ENCODE data around the gene HADHB.

The HADHB gene

GRCh38 chr2:26237868-26238267 is 6.9 kb upstream of the HADHB start:
- Histone ChIP-seq H3K36me3 (peaks cover 60 to 78% (median 69%) of the 10 kb centered on the region in 11 experiments), H3K9ac (no peak overlapping the region), H3K4me1 (peaks cover 9 to 42% (median 21%) of the 10 kb centered on the region in 10 experiments; a peak in 19 of 20 replicates), H3K4me2 (no peak overlapping the region), H3K9me3 (replicated peaks in 1 of 11) (no peaks in the 10 kb centered on the region), H3K4me3 (no peak overlapping the region), H4K20me1 (peaks cover 0 to 55% (median 35%) of the 10 kb centered on the region in 11 experiments; a peak in 18 of 22 replicates), H3K27ac (no peak overlapping the region), H3K27me3 (no peaks in the 10 kb centered on the region)
- no peak for TF ChIP-seq Cebpa-rat (IDR thresholded peaks at IDR 0.05)

- H3K9me3 ChIP-seq (replicated peaks in 1 of 11): no peaks in the 10 kb centered on the region
- H3K4me2 ChIP-seq: no peak overlapping the region
- no peaks in the 10 kb centered on the region for H3K27me3 ChIP-seq
- H3K9ac ChIP-seq: no peak overlapping the region
- no peak overlapping the region for H3K27ac ChIP-seq
- H3K4me3 ChIP-seq: no peak overlapping the region
- peak in 4 of 11 experiments; percentile 20 to 50 (median 44); a peak in 2 of 22 replicates for TF ChIP-seq Cebpa-rat (IDR thresholded peaks at IDR 0.05)
- peaks cover 0 to 52% (median 35%) of the 10 kb centered on the region in 11 experiments; a peak in 18 of 22 replicates for H4K20me1 ChIP-seq
- H3K36me3 ChIP-seq: peaks cover 55 to 73% (median 63%) of the 10 kb centered on the region in 11 experiments
- peaks cover 13 to 47% (median 25%) of the 10 kb centered on the region in 10 experiments; a peak in 19 of 20 replicates for H3K4me1 ChIP-seq
Measured at GRCh38 chr2:26238311-26238958, 6.3 kb upstream of the HADHB start.

DNA sequence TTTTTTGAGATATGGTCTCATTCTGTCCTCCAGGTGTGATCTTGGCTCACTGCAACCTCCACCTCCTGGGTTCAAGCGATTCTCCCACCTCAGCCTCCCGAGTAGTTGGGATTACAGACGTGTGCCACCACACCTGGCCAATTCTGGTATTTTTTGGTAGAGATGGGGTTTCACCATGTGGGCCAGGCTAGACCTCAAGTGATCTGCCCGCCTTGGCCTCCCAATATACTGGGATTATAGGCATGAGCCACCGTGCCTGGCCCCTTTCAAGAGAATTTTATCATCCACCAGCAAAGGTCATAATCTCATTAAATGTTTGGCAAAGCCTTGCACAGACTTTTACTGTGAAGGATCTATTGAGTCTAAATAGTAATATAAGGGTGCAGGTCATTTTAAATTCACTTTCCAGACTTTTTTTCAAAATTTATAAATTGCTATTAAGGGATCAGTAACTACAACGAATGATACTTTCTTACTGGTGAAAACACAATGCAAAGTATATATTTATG is 2.8 kb upstream of the HADHB start:
- Histone ChIP-seq H3K4me2 (peak overlapping the region; percentile 25 to 93 (median 84); a peak in 21 of 22 replicates), H3K9ac (peak overlapping the region in 3 of 11 experiments; percentile 93 to 96 (median 96); a peak in 5 of 22 replicates), H3K27ac (no peak overlapping the region), H3K4me1 (peaks cover 29 to 63% (median 41%) of the 10 kb centered on the region in 10 experiments), H3K27me3 (no peaks in the 10 kb centered on the region), H3K4me3 (peak overlapping the region in 3 of 10 experiments; percentile 79 to 96 (median 92); a peak in 4 of 20 replicates), H3K9me3 (replicated peaks in 1 of 11) (no peaks in the 10 kb centered on the region), H4K20me1 (peaks cover 15 to 68% (median 50%) of the 10 kb centered on the region in 11 experiments; a peak in 20 of 22 replicates), H3K36me3 (peaks cover 19 to 37% (median 29%) of the 10 kb centered on the region in 11 experiments)
- no peak for TF ChIP-seq Cebpa-rat (IDR thresholded peaks at IDR 0.05)

DNA sequence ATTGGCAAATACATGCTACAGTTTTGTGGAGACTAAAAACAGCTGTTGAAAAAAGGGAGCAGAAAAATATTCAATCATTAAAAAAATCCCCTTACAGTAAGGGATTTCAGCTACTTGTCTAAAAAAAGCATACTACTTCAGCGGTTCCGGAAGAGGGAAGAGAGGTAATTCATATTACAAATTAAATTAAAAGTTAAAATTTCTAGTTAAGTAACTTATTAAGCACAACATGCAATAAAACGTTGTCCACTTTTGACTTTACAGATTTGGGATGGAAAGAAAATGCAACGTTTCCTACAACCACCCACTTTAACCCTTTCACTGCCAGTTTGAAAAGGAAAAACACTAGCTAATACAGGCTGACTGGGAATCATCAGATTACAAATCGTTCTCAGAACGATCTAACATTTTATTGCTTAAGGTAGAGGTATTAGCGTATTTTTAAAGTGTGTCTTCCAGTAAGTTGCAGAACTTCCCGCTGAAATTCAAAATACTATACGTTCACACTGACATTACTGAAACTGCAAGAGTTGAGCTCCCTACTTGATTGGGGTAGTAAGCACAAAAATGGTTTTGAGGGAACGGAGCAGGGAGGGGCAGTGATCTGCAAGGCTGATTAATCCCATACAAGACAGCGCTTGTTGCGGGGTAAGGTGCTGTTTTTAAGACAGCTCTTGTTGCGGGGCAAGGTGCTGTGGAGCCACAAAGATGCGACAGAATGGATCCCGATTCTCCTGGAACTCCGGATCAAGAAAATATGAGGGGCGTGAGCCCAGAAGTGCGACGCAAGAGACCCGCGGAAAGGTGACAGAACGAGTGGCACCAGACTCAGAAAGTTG is 1.1 kb upstream of the HADHB start:
- Histone ChIP-seq H3K27me3 (no peaks in the 10 kb centered on the region), H3K4me1 (peaks cover 31 to 65% (median 44%) of the 10 kb centered on the region in 10 experiments), H3K9ac (peak overlapping the region; percentile 90 to 98 (median 95)), H3K27ac (peak overlapping the region; percentile 94 to 99 (median 97)), H3K4me3 (peak overlapping the region; percentile 72 to 97 (median 92)), H3K4me2 (peak overlapping the region; percentile 77 to 93 (median 84)), H3K36me3 (peaks cover 2 to 20% (median 12%) of the 10 kb centered on the region in 11 experiments; a peak in 21 of 22 replicates), H3K9me3 (replicated peaks in 1 of 11) (no peaks in the 10 kb centered on the region), H4K20me1 (peaks cover 16 to 73% (median 56%) of the 10 kb centered on the region in 11 experiments; a peak in 20 of 22 replicates)
- no peak for TF ChIP-seq Cebpa-rat (IDR thresholded peaks at IDR 0.05)

DNA sequence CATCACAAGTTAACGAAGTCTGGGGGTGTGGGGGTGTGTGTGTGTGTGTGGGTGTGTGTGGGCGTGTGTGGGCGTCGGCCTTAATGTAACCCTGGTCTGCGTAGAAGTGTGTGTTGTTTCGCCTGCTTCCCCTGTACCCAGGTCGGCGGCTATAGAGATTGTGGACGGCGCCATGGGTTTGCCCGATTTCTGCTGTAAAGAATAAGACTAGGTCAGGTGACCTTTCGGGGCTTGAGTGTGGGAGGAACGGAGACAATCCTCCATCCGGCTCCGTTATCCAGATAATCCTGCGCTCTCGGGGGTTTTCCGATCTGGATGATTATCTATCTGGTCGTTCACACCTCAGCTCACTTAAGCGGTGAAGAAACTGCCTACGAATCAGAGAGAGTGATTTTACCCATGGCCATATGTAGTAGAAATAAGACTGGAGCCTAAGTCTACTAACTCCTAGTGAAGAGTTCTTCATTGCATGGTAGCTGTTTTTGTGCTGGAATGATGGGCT is 543 bp downstream of the HADHB start:
- Histone ChIP-seq H3K27ac (peak overlapping the region; percentile 94 to 99 (median 97)), H3K9me3 (replicated peaks in 1 of 11) (no peaks in the 10 kb centered on the region), H3K4me1 (peaks cover 31 to 54% (median 43%) of the 10 kb centered on the region in 10 experiments), H3K27me3 (no peaks in the 10 kb centered on the region), H3K9ac (peak overlapping the region; percentile 90 to 98 (median 95)), H3K4me2 (peak overlapping the region; percentile 77 to 94 (median 84)), H4K20me1 (peaks cover 17 to 73% (median 55%) of the 10 kb centered on the region in 11 experiments; a peak in 20 of 22 replicates), H3K36me3 (peaks cover 0 to 12% (median 0%) of the 10 kb centered on the region in 11 experiments; a peak in 5 of 22 replicates), H3K4me3 (peak overlapping the region; percentile 72 to 97 (median 92))
- no peak for TF ChIP-seq Cebpa-rat (IDR thresholded peaks at IDR 0.05)

GRCh38 chr2:26245810-26246209 is 1.1 kb downstream of the HADHB start:
- no peak for TF ChIP-seq Cebpa-rat (IDR thresholded peaks at IDR 0.05)
- peaks cover 0 to 12% (median 0%) of the 10 kb centered on the region in 11 experiments; a peak in 2 of 22 replicates for H3K36me3 ChIP-seq
- peak overlapping the region in 7 of 11 experiments; percentile 94 to 99 (median 97); a peak in 11 of 22 replicates for H3K27ac ChIP-seq
- H3K4me3 ChIP-seq: peak overlapping the region; percentile 72 to 97 (median 92)
- H4K20me1 ChIP-seq: peaks cover 19 to 73% (median 54%) of the 10 kb centered on the region in 11 experiments; a peak in 18 of 22 replicates
- peak overlapping the region; percentile 77 to 94 (median 84) for H3K4me2 ChIP-seq
- H3K9ac ChIP-seq: peak overlapping the region; percentile 90 to 98 (median 95)
- no peaks in the 10 kb centered on the region for H3K9me3 ChIP-seq (replicated peaks in 1 of 11)
- no peaks in the 10 kb centered on the region for H3K27me3 ChIP-seq
- peaks cover 31 to 49% (median 41%) of the 10 kb centered on the region in 10 experiments for H3K4me1 ChIP-seq

DNA sequence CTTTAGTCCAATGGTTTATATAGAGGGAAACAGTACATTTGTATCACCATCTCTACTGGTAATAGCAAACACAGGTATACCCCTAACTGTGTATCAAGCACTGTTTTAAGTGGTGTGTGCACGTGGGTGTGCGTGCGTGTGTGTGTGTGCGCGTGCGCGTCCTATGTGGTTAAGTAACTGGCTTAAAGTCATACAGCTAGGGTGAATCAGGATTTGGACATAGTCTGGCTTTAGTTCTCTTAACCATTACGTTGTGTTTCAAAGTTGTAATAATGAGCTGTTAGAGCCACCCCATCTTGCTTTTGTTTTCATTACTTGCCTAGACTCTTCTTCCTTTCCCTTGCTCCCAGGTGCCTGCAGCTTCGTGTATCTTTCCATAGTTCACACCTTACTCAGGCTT is 2.1 kb downstream of the HADHB start:
- H3K27ac ChIP-seq: no peak overlapping the region

GRCh38 chr2:26249625-26250024 is 4.9 kb downstream of the HADHB start:
- no peaks in the 10 kb centered on the region for H3K9me3 ChIP-seq (replicated peaks in 1 of 11)
- H4K20me1 ChIP-seq: peaks cover 44 to 92% (median 80%) of the 10 kb centered on the region in 11 experiments; a peak in 20 of 22 replicates
- no peak for TF ChIP-seq Cebpa-rat (IDR thresholded peaks at IDR 0.05)
- H3K27me3 ChIP-seq: no peaks in the 10 kb centered on the region
- H3K9ac ChIP-seq: no peak overlapping the region
- H3K36me3 ChIP-seq: peaks cover 2 to 29% (median 6%) of the 10 kb centered on the region in 11 experiments; a peak in 18 of 22 replicates
- H3K4me2 ChIP-seq: no peak overlapping the region
- no peak overlapping the region for H3K27ac ChIP-seq
- H3K4me1 ChIP-seq: peaks cover 17 to 22% (median 19%) of the 10 kb centered on the region in 10 experiments
- H3K4me3 ChIP-seq: no peak overlapping the region

More for the DNA sequence above, 2.1 kb downstream of the HADHB start:
- peak overlapping the region in 4 of 10 experiments; percentile 79 to 97 (median 88); a peak in 4 of 20 replicates for H3K4me3 ChIP-seq
- peaks cover 0 to 20% (median 0%) of the 10 kb centered on the region in 11 experiments; a peak in 2 of 22 replicates for H3K36me3 ChIP-seq
- TF ChIP-seq Cebpa-rat (IDR thresholded peaks at IDR 0.05): no peak
- H3K4me1 ChIP-seq: peaks cover 27 to 39% (median 35%) of the 10 kb centered on the region in 10 experiments
- H3K9ac ChIP-seq: peak overlapping the region in 7 of 11 experiments; percentile 91 to 98 (median 96); a peak in 6 of 22 replicates
- no peaks in the 10 kb centered on the region for H3K9me3 ChIP-seq (replicated peaks in 1 of 11)
- no peaks in the 10 kb centered on the region for H3K27me3 ChIP-seq
- H4K20me1 ChIP-seq: peaks cover 29 to 74% (median 57%) of the 10 kb centered on the region in 11 experiments; a peak in 20 of 22 replicates
- H3K4me2 ChIP-seq: peak overlapping the region; percentile 77 to 94 (median 84)
